Measurements from ENCODE around the gene HSPA1B. TPM values are rescaled to one million over a fixed set of nuclear protein-coding genes. Genes with fewer than 3 reads are reported as not detected.
"Not testable (repeated sequence)": the region's sequence is repeated elsewhere in the genome, so short reads cannot be mapped to it uniquely, and the experiment has no call there.

Gene HSPA1B
- total RNA-seq, 1 donor from 2014 or later = 58.4 TPM

DNA sequence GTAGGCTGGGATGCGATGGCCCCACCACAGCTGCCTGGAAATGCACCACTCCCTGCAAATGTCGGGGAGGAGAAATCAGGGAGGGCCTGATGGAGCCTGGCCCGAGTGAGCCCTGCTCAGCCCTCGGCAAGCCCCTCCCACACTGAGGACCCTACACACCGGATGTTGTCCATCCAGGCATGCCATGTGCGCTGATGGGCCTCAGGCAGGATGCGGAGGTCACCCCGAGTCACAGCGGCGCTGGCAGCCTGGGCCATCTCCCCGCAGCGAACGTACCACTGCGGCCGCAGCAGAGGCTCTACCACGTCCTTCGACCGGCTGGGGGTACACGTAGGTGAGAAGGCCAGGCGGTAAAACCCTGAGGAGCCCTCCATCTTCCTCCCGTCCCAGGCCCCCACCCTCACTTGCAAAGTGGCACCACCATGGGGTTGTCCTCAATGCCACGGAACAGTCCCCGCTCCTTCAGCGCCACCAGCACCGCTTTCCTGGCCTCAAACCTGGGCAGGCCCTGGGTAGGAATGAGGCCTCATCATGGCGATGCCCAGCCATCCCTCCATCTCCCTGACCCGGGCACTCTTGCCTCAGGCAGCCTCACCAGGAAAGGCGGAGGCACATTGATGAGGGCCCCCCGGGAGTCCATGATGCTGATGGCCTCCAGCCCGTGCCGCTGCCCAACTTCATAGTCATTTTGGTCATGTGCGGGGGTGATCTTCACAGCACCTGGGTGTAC, 45.2 kb upstream of the HSPA1B start:
- TF ChIP-seq, protein P1, sequence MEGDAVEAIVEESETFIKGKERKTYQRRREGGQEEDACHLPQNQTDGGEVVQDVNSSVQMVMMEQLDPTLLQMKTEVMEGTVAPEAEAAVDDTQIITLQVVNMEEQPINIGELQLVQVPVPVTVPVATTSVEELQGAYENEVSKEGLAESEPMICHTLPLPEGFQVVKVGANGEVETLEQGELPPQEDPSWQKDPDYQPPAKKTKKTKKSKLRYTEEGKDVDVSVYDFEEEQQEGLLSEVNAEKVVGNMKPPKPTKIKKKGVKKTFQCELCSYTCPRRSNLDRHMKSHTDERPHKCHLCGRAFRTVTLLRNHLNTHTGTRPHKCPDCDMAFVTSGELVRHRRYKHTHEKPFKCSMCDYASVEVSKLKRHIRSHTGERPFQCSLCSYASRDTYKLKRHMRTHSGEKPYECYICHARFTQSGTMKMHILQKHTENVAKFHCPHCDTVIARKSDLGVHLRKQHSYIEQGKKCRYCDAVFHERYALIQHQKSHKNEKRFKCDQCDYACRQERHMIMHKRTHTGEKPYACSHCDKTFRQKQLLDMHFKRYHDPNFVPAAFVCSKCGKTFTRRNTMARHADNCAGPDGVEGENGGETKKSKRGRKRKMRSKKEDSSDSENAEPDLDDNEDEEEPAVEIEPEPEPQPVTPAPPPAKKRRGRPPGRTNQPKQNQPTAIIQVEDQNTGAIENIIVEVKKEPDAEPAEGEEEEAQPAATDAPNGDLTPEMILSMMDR (conservative IDR thresholded peaks at IDR 0.05; ENCODE audit: low read depth, low read length) = no peak
- DNase-seq (ENCODE audit: low read depth) = no peak

DNA sequence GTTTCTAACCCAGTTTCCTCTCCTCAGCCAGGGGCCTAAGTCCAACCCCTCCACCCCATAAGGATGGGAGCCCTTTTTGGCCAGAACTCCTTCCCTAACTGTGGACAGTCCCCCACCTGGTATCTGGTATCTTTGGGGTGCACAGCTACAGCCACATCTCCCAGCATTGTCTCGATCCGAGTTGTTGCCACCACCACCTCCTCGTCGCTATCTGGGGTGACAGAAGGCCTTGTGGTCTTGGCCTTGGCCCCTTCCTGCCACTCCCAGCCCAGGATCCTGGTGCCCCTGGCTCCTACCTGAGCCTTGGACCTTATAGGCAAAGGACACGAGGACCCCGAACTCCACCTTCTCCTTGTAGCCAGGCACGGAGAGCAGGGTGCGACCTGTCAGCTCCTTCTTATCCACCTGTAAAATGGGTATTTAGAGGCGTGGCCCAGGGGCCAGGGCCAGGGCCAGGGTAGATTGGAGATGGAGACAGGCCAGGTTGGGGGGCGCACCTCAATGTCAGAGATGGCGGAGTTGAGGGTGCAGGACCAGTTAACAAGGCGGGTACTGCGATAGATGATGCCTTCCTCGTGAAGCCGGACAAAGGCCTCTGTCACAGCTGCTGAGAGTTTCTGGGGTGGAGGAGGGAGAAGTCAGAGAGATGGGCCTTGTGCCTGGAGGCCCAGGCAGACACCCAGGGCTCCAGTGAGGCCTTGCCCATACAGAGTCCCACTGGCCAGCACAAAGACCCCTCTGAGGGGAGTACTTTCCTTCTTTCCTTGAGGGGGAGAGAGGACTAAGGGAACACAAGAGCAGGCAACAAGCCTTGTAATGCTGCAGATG, 43.2 kb upstream of the HSPA1B start:
- H3K4me3 ChIP-seq (ENCODE audit: low read depth, low read length) = no peak overlapping the region
- no peak for DNase-seq (ENCODE audit: low read depth)
- TF ChIP-seq, protein P1 (conservative IDR thresholded peaks at IDR 0.05; ENCODE audit: low read depth, low read length) = no peak

More for the DNA sequence above, 45.2 kb upstream of the HSPA1B start:
- H3K4me3 ChIP-seq (ENCODE audit: low read depth, low read length) = no peak overlapping the region

- no peak overlapping the region for H3K4me3 ChIP-seq (ENCODE audit: low read depth, low read length)
- no peak for DNase-seq (ENCODE audit: low read depth)
These were observed 42.1 kb upstream of the HSPA1B start for GRCh38 chr6:31785475-31785874.

GRCh38 chr6:31791324-31792089, 36.0 kb upstream of the HSPA1B start:
- no peak for DNase-seq (ENCODE audit: low read depth)

More at GRCh38 chr6:31785475-31785874, 42.1 kb upstream of the HSPA1B start:
- TF ChIP-seq, protein P1 (conservative IDR thresholded peaks at IDR 0.05; ENCODE audit: low read depth, low read length) = no peak

DNA sequence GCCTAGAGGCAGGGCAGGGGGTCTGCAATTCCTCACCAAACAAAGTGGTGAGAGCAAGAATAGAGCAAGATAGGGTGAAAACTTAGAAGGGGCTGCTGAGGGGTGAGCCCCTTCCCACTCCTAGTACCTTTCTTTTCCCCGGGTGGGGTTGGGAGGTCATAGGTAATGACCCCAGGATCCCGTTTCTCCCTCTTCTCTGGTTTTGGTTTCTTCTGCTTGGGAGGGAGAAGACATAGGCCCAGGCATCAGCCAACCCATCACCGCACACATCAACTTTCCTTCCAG, 35.5 kb upstream of the HSPA1B start:
- TF ChIP-seq, protein P1 (conservative IDR thresholded peaks at IDR 0.05; ENCODE audit: low read depth, low read length) = no peak
- H3K4me3 ChIP-seq (ENCODE audit: low read depth, low read length) = peak overlapping the region; percentile 46
- no peak for DNase-seq (ENCODE audit: low read depth)

More at GRCh38 chr6:31791324-31792089, 36.0 kb upstream of the HSPA1B start:
- H3K4me3 ChIP-seq (ENCODE audit: low read depth, low read length) = no peak overlapping the region
- TF ChIP-seq, protein P1 (conservative IDR thresholded peaks at IDR 0.05; ENCODE audit: low read depth, low read length) = peak; percentile 65

DNA sequence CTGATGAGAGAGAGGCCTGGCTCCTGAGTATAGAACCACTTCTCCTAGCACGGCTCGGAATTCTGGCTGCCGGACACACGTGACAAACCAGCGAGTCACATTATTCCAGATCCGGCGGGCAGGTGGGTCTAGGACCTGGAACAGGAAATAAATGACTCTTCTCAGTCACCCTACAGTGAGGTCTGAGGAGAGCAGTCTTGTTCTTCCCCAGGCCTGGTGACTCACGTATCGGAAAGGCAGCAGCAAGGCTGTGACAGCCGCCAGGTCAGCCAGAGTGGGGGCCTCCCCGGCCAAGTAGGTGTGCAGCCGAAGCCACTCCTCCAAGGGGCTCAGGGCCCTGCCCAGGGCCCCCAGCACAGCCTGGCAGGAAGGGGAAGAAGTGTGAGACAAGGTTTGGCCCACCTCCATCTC, 34.8 kb upstream of the HSPA1B start:
- H3K4me3 ChIP-seq (ENCODE audit: low read depth, low read length) = peak overlapping the region; percentile 46
- DNase-seq (ENCODE audit: low read depth) = no peak
- TF ChIP-seq, protein P1 (conservative IDR thresholded peaks at IDR 0.05; ENCODE audit: low read depth, low read length) = no peak

GRCh38 chr6:31793927-31794245, 33.7 kb upstream of the HSPA1B start:
- not testable (repeated sequence) for DNase-seq (ENCODE audit: low read depth)
- H3K4me3 ChIP-seq (ENCODE audit: low read depth, low read length) = peak overlapping the region; percentile 84

All from epithelial cell of proximal tubule (primary cell).